ENCODE data around the gene MBTD1.
A peak's percentile ranks its signal among the peaks of the same experiment; 100 is the strongest.
"Not testable (repeated sequence)": the region's sequence is repeated elsewhere in the genome, so short reads cannot be mapped to it uniquely, and the experiment has no call there.

Gene MBTD1

GRCh38 chr17:51259564-51260236 is at the start of gene MBTD1:
MBTD1 (minus strand) TSS chr17:51260049; CDS start chr17:51225161, 34,888 bp downstream.
- peak; percentile 90 to 92 for DNase-seq (ENCODE audit: low read depth in 2 of 2, low spot score in 1 of 2)

DNA sequence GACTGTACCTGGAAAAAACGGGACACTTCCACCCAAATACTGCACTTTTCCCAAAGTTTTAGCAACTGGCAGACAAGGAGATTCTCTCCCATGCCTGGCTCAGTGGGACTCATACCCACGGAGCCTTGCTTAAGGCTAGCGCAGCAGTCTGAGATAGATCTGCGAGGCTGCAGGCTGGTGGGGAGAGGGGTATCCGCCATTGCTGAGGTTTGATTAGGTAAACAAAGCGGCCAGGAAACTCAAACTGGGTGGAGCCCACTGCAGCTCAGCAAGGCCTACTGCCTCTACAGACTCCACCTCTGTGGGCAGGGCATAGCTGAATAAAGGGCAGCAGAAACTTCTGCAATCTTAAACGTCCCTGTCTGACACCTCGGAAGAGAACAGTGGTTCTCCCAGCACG is 45.3 kb upstream of the MBTD1 start:
- DNase-seq (ENCODE audit: low read depth in 2 of 2, low spot score in 1 of 2) = no peak

GRCh38 chr17:51299859-51300258 is 40.0 kb upstream of the MBTD1 start:
- no peak for DNase-seq (ENCODE audit: low read depth in 2 of 2, low spot score in 1 of 2)

- DNase-seq (ENCODE audit: low read depth in 2 of 2, low spot score in 1 of 2) = no peak
These were observed 38.9 kb upstream of the MBTD1 start for GRCh38 chr17:51298508-51299371.

GRCh38 chr17:51294338-51294737 is 34.5 kb upstream of the MBTD1 start:
- not testable (repeated sequence) for DNase-seq (ENCODE audit: low read depth in 2 of 2, low spot score in 1 of 2)

GRCh38 chr17:51289696-51290111 is 29.9 kb upstream of the MBTD1 start:
- DNase-seq (ENCODE audit: low read depth in 2 of 2, low spot score in 1 of 2) = no peak

GRCh38 chr17:51287412-51287811 is 27.6 kb upstream of the MBTD1 start:
- DNase-seq (ENCODE audit: low read depth in 2 of 2, low spot score in 1 of 2) = no peak

- no peak for DNase-seq (ENCODE audit: low read depth in 2 of 2, low spot score in 1 of 2)
These were observed 19.3 kb upstream of the MBTD1 start for GRCh38 chr17:51279183-51279582.

DNA sequence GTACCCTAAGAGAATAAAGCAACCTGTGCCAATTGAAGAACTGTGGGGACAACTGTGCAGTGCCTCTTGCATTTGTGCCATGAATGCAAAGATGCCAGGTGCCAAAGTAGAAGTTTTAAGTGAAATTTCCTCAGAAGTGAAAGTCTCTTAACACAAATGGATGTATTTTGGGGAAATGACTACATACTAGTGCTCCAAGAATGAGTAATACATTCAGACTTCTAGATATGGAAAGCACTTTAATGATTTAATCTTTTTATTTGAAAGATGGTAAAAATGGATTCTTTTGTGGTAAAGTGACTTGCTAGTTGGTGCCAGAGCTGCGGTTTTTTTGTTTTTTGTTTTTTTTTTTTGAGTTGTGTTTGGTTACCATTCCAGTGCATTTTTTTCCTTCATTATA is 15.5 kb upstream of the MBTD1 start:
- no peak for DNase-seq (ENCODE audit: low read depth in 2 of 2, low spot score in 1 of 2)

GRCh38 chr17:51272812-51273211 is 13.0 kb upstream of the MBTD1 start:
- DNase-seq (ENCODE audit: low read depth in 2 of 2, low spot score in 1 of 2) = no peak

DNA sequence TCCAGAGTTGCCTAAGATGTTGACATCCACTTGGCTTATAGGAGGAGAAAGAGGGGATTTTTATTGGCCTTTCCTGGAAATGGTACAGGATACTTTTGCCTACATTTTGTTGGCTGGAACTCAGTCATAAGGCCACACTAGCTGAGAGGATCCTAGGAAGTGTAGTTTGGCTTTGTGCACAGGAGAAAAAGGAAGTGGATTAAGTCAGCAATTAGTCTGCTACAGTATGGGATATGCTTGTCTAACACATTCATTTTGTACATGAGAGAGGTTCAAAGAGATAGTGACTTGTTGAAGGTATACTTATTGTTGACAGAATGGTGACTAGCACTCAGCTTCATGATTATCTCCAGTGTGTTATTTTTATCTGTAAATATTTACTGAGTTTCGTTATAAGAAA is 10.8 kb upstream of the MBTD1 start:
- DNase-seq (ENCODE audit: low read depth in 2 of 2, low spot score in 1 of 2) = no peak

GRCh38 chr17:51269991-51270390 is 10.1 kb upstream of the MBTD1 start:
- DNase-seq (ENCODE audit: low read depth in 2 of 2, low spot score in 1 of 2) = no peak

DNA sequence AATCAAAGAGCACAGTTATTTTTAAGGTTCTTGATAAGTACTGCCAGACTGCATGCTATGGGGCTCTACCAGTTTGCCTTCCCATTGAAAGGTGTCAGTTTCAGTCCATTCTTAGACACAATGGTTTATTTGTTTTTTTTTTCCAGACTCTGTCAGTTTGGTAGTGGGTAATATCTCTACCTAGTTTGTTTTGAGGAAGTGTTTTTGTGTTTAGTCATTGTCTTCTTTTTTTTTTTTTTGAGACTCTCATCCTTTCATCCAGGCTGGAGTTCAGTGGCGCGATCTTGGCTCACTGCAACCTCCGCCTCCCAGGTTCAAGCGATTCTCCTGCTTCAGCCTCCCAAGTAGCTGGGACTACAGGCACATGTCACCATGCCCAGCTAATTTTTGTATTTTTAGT is 4.6 kb upstream of the MBTD1 start:
- DNase-seq (ENCODE audit: low read depth in 2 of 2, low spot score in 1 of 2) = not testable (repeated sequence)

DNA sequence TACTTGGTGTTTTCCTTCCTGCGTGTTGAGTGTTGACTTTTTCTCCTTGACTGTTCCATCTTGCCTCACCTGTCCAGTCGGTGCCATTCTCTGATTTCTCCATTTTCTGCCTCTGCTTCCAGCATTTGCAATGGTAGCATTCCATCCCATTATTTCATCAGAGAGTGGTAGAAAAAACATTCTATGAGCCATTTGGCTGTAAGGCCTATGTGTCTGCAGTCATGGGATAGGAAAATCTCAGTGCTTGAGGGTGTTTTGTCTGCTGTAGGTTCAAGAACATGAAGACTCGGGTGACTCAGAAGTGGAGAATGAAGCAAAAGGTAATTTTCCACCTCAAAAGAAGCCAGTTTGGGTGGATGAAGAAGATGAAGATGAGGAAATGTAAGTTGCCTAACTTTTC is 3.2 kb upstream of the MBTD1 start:
- DNase-seq (ENCODE audit: low read depth in 2 of 2, low spot score in 1 of 2) = no peak

DNA sequence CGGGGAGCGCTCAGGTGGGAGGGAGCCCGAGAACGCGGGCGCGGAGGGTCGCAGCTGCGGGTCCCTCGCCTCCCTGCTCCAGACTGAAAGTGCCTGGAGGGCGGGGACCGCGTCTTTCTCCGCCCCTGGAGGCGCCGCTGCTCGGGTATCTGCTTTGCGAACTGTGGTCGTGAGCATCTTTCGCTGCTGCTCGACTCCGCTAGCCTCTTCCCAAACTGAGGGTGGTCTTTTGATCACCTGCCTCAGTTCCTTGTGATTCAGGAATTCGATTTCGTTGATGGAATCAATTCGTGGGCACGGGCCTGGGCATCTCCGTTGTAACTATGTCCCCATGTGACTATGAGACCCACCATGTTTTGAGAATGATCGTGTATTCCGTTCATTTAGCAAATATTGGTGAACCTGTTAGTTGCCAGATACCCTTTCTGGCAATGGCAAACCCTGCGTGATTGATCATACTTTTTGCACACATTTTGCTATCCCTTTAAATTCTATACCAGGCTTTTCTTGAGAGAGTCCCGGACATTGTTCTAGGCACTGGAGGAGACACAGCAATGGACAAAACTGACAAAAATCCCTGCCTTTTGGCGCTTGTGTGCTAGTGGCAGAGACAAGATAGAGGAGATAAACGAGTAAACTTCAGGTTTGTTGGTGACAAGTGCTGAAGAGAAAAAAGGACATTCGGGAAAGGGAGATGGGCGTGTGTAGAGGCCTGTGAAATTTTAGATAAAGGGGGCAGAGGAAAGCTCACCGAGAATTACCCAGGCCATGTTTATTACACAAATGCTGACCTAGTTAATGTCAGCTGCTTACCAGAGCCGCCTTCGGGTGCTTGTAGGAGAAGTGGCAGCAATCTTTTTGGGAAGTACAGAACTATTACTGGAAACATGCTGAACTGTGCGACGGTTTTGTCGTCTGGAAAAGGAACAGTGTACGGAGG is 1.4 kb upstream of the MBTD1 start:
- no peak for DNase-seq (ENCODE audit: low read depth in 2 of 2, low spot score in 1 of 2)

- DNase-seq (ENCODE audit: low read depth in 2 of 2, low spot score in 1 of 2) = peak; percentile 91 to 93
These were observed 581 bp upstream of the MBTD1 start, which contains the start of gene UTP18 for GRCh38 chr17:51260237-51261023. UTP18 (plus strand) TSS chr17:51260546; CDS start chr17:51260585, 39 bp downstream.

DNA sequence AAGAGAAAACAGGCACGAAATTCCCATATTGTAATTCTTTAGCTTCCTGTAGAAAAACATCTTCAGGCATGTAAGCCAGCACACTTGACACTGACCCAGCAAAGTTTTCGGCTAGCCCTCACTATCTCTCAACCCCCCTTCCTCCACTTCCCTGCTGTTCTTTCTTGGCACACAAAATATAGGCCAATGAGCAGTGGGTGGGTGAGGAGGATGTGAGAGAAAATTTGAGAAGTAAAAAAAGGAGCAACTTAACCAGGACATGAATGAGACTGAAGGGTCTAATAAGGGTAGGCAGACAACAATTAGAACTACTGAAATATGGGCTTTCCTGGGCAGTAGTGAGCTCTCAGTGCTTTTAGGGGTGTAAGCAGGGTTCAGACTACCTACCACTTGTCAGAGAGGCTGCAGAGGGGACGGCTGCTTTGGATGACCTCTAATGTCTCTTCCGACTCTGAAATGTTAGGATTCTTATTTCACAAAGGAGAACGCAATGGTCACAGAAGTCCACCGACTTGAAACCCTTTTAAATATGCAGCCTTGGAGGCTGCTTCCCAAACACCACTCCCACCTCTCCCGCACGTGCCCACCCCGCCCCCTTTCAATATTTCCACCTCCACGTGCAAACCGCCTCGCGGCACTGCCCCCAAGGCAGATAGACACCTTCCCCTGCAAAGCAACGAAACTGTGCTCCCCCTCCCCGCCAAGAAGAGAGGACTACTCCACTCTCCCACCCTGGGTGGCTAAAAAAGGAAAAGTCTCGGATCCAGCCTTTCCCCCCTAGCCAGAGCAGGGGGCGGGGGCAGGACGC is 889 bp downstream of the MBTD1 start:
- no peak for DNase-seq (ENCODE audit: low read depth in 2 of 2, low spot score in 1 of 2)

GRCh38 chr17:51257150-51258081 is 2.4 kb downstream of the MBTD1 start:
- no peak for DNase-seq (ENCODE audit: low read depth in 2 of 2, low spot score in 1 of 2)

DNA sequence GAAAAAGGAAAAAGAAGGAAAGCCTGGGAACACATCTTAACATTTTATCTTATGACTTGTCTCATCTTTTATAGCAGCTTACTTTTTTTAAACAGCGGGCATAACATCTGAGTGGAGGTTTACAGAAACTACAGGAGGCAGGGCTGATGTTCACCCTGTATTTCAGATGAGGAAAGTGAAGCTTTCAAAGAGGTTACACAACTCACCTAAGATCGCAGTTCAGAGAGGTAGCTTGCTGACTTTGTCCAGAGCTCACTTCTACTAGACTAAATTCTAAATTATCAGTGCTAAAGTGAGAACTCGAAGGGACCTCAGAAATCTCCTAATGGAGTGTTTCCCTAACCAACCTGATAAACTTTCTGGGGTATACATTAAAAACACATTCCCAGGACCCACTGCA is 3.7 kb downstream of the MBTD1 start:
- DNase-seq (ENCODE audit: low read depth in 2 of 2, low spot score in 1 of 2) = no peak

All from stimulated activated CD8-positive, alpha-beta memory T cell treated with anti-CD3 and anti-CD28 coated beads, Interleukin-4, amount 100 ng/mL, for 1 hour (primary cell).